Ovary (tissue), 3 donors: ENCODE data around the gene HPS1.

Source experiments
- EP300 ChIP-seq: sonication (generic); formaldehyde crosslinking; IDR thresholded peaks from one replicate; pipeline ENCODE4 v1.6.1; 2017; ENCODE audit warnings: antibody characterized with exemption
- POLR2A ChIP-seq: fragments of 450-650 bp; IDR thresholded peaks from one replicate; pipeline ENCODE4 v1.6.1; 2017; ENCODE audit warnings: antibody characterized with exemption, mild to moderate bottlenecking, moderate library complexity
- TF ChIP-seq, protein P1 (sequence below), 3 donors: fragments of 450-650 bp in 2 of 3; fragments of 200-600 bp in 1 of 3; IDR thresholded peaks; one replicate each; pipeline versions ENCODE4 v1.5.1 to v1.8.0; 2016 to 2022; ENCODE audit warnings: antibody characterized with exemption in 3 of 3, mild to moderate bottlenecking in 1 of 3
- donor health status: DM: no; HTN: no; CAD: no.

DNA sequence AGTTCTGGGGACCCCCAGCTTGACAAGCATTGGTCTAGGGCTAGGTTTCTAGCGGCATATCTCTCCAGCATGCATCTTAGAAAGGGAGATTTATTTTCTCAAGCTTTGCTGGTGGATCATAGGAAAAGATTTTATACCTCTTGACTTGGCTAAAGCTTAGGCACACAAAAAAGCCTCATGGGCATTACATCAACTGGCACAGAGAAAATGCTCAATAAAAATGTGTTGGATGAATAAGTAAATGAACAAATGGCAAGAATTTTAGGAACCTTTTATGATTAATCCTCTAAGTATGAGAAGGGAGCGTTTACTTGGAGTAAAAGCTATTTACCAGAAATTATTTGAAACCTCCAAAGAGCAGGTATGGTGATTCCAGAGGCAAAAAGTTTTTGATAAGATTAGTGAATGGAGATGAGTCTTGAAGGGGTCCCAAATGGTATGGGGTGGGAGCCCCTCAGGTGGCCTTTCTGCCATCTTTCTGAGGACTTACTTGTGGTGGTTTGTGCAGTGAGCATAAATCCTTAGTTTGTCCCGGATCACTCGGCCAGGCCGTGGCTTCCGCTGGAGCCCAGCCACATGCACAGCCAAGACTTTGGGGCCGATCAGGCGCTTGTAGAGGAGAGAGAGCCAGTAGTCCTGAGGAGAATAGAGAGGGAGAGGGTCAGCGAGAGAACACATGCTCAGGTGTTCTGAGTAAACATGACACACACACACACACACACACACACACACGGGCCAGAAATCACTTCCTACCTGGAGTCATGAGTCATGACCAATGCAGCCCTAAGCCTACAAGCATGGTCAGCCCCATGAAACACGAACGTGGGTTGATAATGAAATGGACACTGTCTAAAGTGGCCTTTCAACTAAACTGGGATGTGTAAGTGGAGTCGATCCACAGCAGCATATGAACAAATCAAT lies 43.1 kb upstream of the HPS1 start:
- TF ChIP-seq, protein P1, sequence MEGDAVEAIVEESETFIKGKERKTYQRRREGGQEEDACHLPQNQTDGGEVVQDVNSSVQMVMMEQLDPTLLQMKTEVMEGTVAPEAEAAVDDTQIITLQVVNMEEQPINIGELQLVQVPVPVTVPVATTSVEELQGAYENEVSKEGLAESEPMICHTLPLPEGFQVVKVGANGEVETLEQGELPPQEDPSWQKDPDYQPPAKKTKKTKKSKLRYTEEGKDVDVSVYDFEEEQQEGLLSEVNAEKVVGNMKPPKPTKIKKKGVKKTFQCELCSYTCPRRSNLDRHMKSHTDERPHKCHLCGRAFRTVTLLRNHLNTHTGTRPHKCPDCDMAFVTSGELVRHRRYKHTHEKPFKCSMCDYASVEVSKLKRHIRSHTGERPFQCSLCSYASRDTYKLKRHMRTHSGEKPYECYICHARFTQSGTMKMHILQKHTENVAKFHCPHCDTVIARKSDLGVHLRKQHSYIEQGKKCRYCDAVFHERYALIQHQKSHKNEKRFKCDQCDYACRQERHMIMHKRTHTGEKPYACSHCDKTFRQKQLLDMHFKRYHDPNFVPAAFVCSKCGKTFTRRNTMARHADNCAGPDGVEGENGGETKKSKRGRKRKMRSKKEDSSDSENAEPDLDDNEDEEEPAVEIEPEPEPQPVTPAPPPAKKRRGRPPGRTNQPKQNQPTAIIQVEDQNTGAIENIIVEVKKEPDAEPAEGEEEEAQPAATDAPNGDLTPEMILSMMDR (IDR thresholded peaks at IDR 0.05), result no peak
- TF ChIP-seq EP300 (no peak), POLR2A (no peak)
